H1 (cell line): ENCODE measurements around the gene FGF4. TPM values are rescaled to one million over a fixed set of nuclear protein-coding genes. Genes with fewer than 3 reads are reported as not detected.

Experiments used
- CTCF ChIA-PET: fragments of 300-600 bp; sonication (Branson Sonifier 250); formaldehyde crosslinking; loops from one replicate; lab custom pipeline; 2021; ENCODE audit not compliant: partially characterized antibody; lab: Charles Lee
- POLR2A ChIA-PET: fragments of 300-600 bp; sonication (Branson Sonifier 250); formaldehyde crosslinking; loops from one replicate; lab custom pipeline; 2021; ENCODE audit warnings: inconsistent platforms; ENCODE audit not compliant: partially characterized antibody; lab: Charles Lee
- DNase-seq, 2 experiments: peaks; one replicate each; pipeline versions ENCODE4 v3.0.0 to v3.0.0-alpha.2; 2010 to 2022; ENCODE audit warnings: low spot score in 2 of 2, low read depth in 1 of 2, mixed read lengths in 1 of 2
- FAIRE-seq: peaks from 2 replicates; lab custom pipeline; 2011; peaks lifted over from hg19 to GRCh38; lab: Jason Lieb, UNC
- H2AFZ ChIP-seq: 2 replicates; pipeline ENCODE4 v1.8.1; 2012; ENCODE audit warnings: low read length, inconsistent platforms
- H2AK5ac ChIP-seq: 2 replicates; pipeline ENCODE4 v1.6.1; 2013; ENCODE audit warnings: low read depth, low read length
- H2BK120ac ChIP-seq: replicated peaks from 2 replicates; pipeline ENCODE3; 2013; ENCODE audit warnings: low read depth, low read length, inconsistent platforms
- H2BK12ac ChIP-seq: 2 replicates; pipeline ENCODE4 v1.6.1; 2013; ENCODE audit warnings: low read depth, low read length
- H2BK15ac ChIP-seq: 2 replicates; pipeline ENCODE4 v1.6.1; 2013; ENCODE audit warnings: low read length
- H2BK20ac ChIP-seq: 2 replicates; pipeline ENCODE4 v1.6.1; 2013; ENCODE audit warnings: low read length
- H2BK5ac ChIP-seq: 2 replicates; pipeline ENCODE4 v1.6.1; 2013; ENCODE audit warnings: low read depth, low read length
- H3K14ac ChIP-seq: 2 replicates; pipeline ENCODE4 v1.6.1; 2013; ENCODE audit warnings: inconsistent platforms; ENCODE audit not compliant: insufficient read length
- H3K18ac ChIP-seq: 2 replicates; pipeline ENCODE4 v1.6.1; 2013; ENCODE audit warnings: low read length; ENCODE audit errors: extremely low read depth
- H3K23ac ChIP-seq: 2 replicates; pipeline ENCODE4 v1.6.1; 2013; ENCODE audit warnings: inconsistent platforms; ENCODE audit not compliant: insufficient read length
- H3K23me2 ChIP-seq: 2 replicates; pipeline ENCODE4 v1.6.1; 2013; ENCODE audit warnings: low read depth, low read length
- H3K27ac ChIP-seq: 2 replicates; pipeline ENCODE4 v1.6.1; 2011; ENCODE audit warnings: low read depth, low read length, inconsistent platforms
- H3K27me3 ChIP-seq, 4 experiments: replicated peaks in 1 of 4; 1 replicate in 1 of 4; 2 replicates in 3 of 4; pipeline versions ENCODE4 v1.6.1 to v1.8.1; 2011 to 2013; ENCODE audit warnings: low read length in 3 of 4, mild to moderate bottlenecking in 3 of 4, inconsistent platforms in 2 of 4, mixed read lengths in 2 of 4, moderate library complexity in 1 of 4; ENCODE audit not compliant: control insufficient read depth in 3 of 4, insufficient read depth in 3 of 4; ENCODE audit errors: extremely low read depth in 1 of 4
- H3K36me3 ChIP-seq, 4 experiments: 2 replicates each; pipeline versions ENCODE4 v1.6.1 to v1.8.1; 2011 to 2013; ENCODE audit warnings: mild to moderate bottlenecking in 4 of 4, low read length in 3 of 4, moderate library complexity in 2 of 4, control low read depth in 1 of 4, inconsistent platforms in 1 of 4; ENCODE audit not compliant: insufficient read depth in 4 of 4, control insufficient read depth in 2 of 4
- H3K4ac ChIP-seq: replicated peaks from 2 replicates; pipeline ENCODE3; 2013; ENCODE audit warnings: low read length, low read depth, mixed read lengths, inconsistent platforms; ENCODE audit not compliant: insufficient read length
- H3K4me1 ChIP-seq, 4 experiments: replicated peaks in 1 of 4; 1 replicate in 1 of 4; 2 replicates in 3 of 4; pipeline versions ENCODE4 v1.6.1 to v1.8.1; 2011 to 2013; ENCODE audit warnings: low read length in 3 of 4, inconsistent platforms in 2 of 4, mixed read lengths in 1 of 4; ENCODE audit not compliant: insufficient read depth in 4 of 4, control insufficient read depth in 3 of 4
- H3K4me2 ChIP-seq, 2 experiments: 2 replicates each; pipeline versions ENCODE4 v1.6.1 to v1.8.1; 2011 to 2013; ENCODE audit warnings: low read depth in 2 of 2, low read length in 2 of 2, control low read depth in 1 of 2, inconsistent platforms in 1 of 2, mild to moderate bottlenecking in 1 of 2; ENCODE audit not compliant: insufficient read depth in 1 of 2
- H3K4me3 ChIP-seq, 4 experiments: fragments of 200-600, 300-600 bp in 1 of 4; sonication (generic), shearing (Covaris generic), sonication (Bioruptor Twin) in 1 of 4; 2 replicates each; pipeline versions ENCODE4 v1.5.1 to v1.8.1; 2011 to 2016; ENCODE audit warnings: low read length in 4 of 4, low read depth in 3 of 4, control low read depth in 2 of 4, inconsistent platforms in 2 of 4, mild to moderate bottlenecking in 2 of 4, mixed read lengths in 1 of 4, moderate library complexity in 1 of 4; ENCODE audit not compliant: insufficient read depth in 2 of 4; ENCODE audit errors: extremely low read depth in 1 of 4
- H3K56ac ChIP-seq: replicated peaks from 2 replicates; pipeline ENCODE3; 2013; ENCODE audit warnings: low read depth, mild to moderate bottlenecking, mixed read lengths, low read length, inconsistent platforms; ENCODE audit not compliant: insufficient read length
- H3K79me1 ChIP-seq: 2 replicates; pipeline ENCODE4 v1.6.1; 2013; ENCODE audit warnings: low read depth, low read length, control low read depth
- H3K79me2 ChIP-seq, 2 experiments: 2 replicates each; pipeline versions ENCODE4 v1.6.1 to v1.8.1; 2012 to 2013; ENCODE audit warnings: low read length in 2 of 2, mild to moderate bottlenecking in 2 of 2, inconsistent platforms in 1 of 2; ENCODE audit not compliant: insufficient read depth in 2 of 2, control insufficient read depth in 1 of 2
- H3K9ac ChIP-seq, 4 experiments: replicated peaks in 1 of 4; 1 replicate in 1 of 4; 2 replicates in 3 of 4; pipeline versions ENCODE4 v1.6.1 to v1.8.1; 2011 to 2013; ENCODE audit warnings: low read depth in 3 of 4, low read length in 3 of 4, control low read depth in 2 of 4, mild to moderate bottlenecking in 2 of 4, moderate library complexity in 2 of 4, inconsistent platforms in 1 of 4; ENCODE audit errors: extremely low read depth in 1 of 4
- H3K9me3 ChIP-seq, 2 experiments: 2 replicates each; pipeline versions ENCODE4 v1.6.1 to v1.8.1; 2012 to 2013; ENCODE audit warnings: mild to moderate bottlenecking in 2 of 2, moderate library complexity in 2 of 2, control low read depth in 1 of 2, inconsistent platforms in 1 of 2, low read depth in 1 of 2, low read length in 1 of 2, mixed read lengths in 1 of 2; ENCODE audit not compliant: insufficient read depth in 2 of 2
- H4K20me1 ChIP-seq, 2 experiments: replicated peaks in 1 of 2; 2 replicates each; pipeline versions ENCODE3 to v1.8.1; 2011 to 2013; ENCODE audit warnings: inconsistent platforms in 2 of 2, low read length in 2 of 2, mild to moderate bottlenecking in 1 of 2; ENCODE audit not compliant: insufficient read depth in 2 of 2, control insufficient read depth in 1 of 2
- H4K5ac ChIP-seq: 2 replicates; pipeline ENCODE4 v1.6.1; 2013; ENCODE audit warnings: low read length, low read depth, mixed read lengths, inconsistent platforms; ENCODE audit not compliant: insufficient read length
- H4K8ac ChIP-seq: 2 replicates; pipeline ENCODE4 v1.8.0; 2013; ENCODE audit warnings: mild to moderate bottlenecking, moderate library complexity, low read length, inconsistent platforms; ENCODE audit not compliant: insufficient read depth; ENCODE audit errors: extremely low read depth
- H4K91ac ChIP-seq: replicated peaks from 2 replicates; pipeline ENCODE3; 2013; ENCODE audit warnings: low read length, mixed read lengths, inconsistent platforms; ENCODE audit not compliant: insufficient read length
- ATF2 ChIP-seq: IDR thresholded peaks from 2 replicates; pipeline ENCODE4 v1.6.1; 2012; ENCODE audit warnings: low read length, inconsistent platforms
- ATF3 ChIP-seq: IDR thresholded peaks from 2 replicates; pipeline ENCODE4 v1.6.1; 2011; ENCODE audit warnings: low read depth, mild to moderate bottlenecking, low read length; ENCODE audit not compliant: insufficient read depth
- BACH1 ChIP-seq: IDR thresholded peaks from 2 replicates; pipeline ENCODE4 v1.6.1; 2012; ENCODE audit warnings: low read length, improper control_type of control experiment
- CBX8 ChIP-seq: fragments of 300-800, 300-1000 bp; sonication (generic); IDR thresholded peaks from 2 replicates; pipeline ENCODE4 v1.7.1; 2016; ENCODE audit warnings: low read depth, low read length, borderline replicate concordance
- CTBP2 ChIP-seq: IDR thresholded peaks from 2 replicates; pipeline ENCODE4 v1.7.0; 2011; ENCODE audit warnings: borderline replicate concordance, mild to moderate bottlenecking, moderate library complexity, mixed read lengths, low read length; ENCODE audit not compliant: insufficient read depth, insufficient read length
- EZH2 ChIP-seq: fragments of 200-600 bp; sonication (generic); IDR thresholded peaks from 2 replicates; pipeline ENCODE4 v1.7.1; 2012; ENCODE audit warnings: low read depth, mild to moderate bottlenecking, moderate library complexity, low read length, inconsistent platforms; ENCODE audit not compliant: severe bottlenecking
- GABPA ChIP-seq: IDR thresholded peaks from 2 replicates; pipeline ENCODE4 v1.6.1; 2011; ENCODE audit warnings: mild to moderate bottlenecking, low read length, moderate library complexity, borderline replicate concordance; ENCODE audit not compliant: insufficient read depth
- JUN ChIP-seq: IDR thresholded peaks from 2 replicates; pipeline ENCODE4 v1.6.1; 2011; ENCODE audit warnings: low read depth, mild to moderate bottlenecking, improper control_type of control experiment, low read length
- TBP ChIP-seq: IDR thresholded peaks from 2 replicates; pipeline ENCODE4 v1.6.1; 2011; ENCODE audit warnings: low read depth, low read length, improper control_type of control experiment
- WGBS, 2 experiments: shearing (Covaris generic) in 1 of 2; methylation state at CpG; one replicate each; pipeline versions ENCODE4 v1.1.6 to v1.1.7; 2013 to 2015; ENCODE audit warnings: low lambda C conversion rate in 2 of 2, mixed read lengths in 2 of 2, inconsistent platforms in 1 of 2, low coverage in 1 of 2, missing lambda C conversion rate in 1 of 2; ENCODE audit not compliant: insufficient replicate concordance in 2 of 2, insufficient coverage in 1 of 2, insufficient read length in 1 of 2; ENCODE audit errors: extremely low coverage in 1 of 2, missing lambda C conversion rate in 1 of 2; 5-methylcytosine and 5-hydroxymethylcytosine counted together
- polyA plus RNA-seq, 7 experiments: library from polyadenylated mRNA; depleted of rRNA in 3 of 7; stranded (reverse) in 5 of 7; unstranded in 2 of 7; fragments of >200 nt in 5 of 7; fragments of 200-250 nt in 2 of 7; gene quantifications; 1 replicate in 5 of 7; 2 replicates in 1 of 7; 4 replicates in 1 of 7; pipeline versions ENCODE4 v1.2.1 to v1.2.3, GENCODE V29; 2011 to 2013; ENCODE audit warnings: missing spikeins in 2 of 7, mixed read lengths in 2 of 7
- total RNA-seq: library from RNA; stranded (reverse); fragmentation: NEBNext Ultra II Directional; extraction: Animal tissue kit (Norgen Biotek cat#: 25700); gene quantifications from 2 replicates; pipeline ENCODE4 v1.2.1, GENCODE V29; 2021

The FGF4 gene
- total and polyA plus RNA-seq, 2 of the 8 experiments (the other 6 are each of a cell fraction or from before 2014, with no cell fraction given): 0.57 to 2.0 TPM

GRCh38 chr11:69822676-69823494, 47.7 kb upstream of the FGF4 start:
- 85% methylated on average over 15 of the region's 15 CpGs; no CpG with 5 or more reads in 1 of the 2 experiments for WGBS, 2 experiments

More at GRCh38 chr11:69822676-69823494, 47.7 kb upstream of the FGF4 start:
- no peak overlapping the region for H3K4me2 ChIP-seq
- no peak overlapping the region for H2BK20ac ChIP-seq
- no peaks in the 10 kb centered on the region; a peak in 1 of 8 replicates for H3K36me3 ChIP-seq
- ChIA-PET POLR2A (interaction anchor here (1.3 kb wide), 1 partner anchor 118 kb away, joined by 3 read pairs; no protein-coding TSS in a partner anchor), CTCF (interaction anchor here (1.4 to 2.1 kb wide), 4 partner anchors 11 to 106 kb away, joined by 3 to 13 read pairs (median 5); no protein-coding TSS in a partner anchor)
- H3K9me3 ChIP-seq: no peaks in the 10 kb centered on the region
- no peak overlapping the region for H2AFZ ChIP-seq
- H2BK15ac ChIP-seq: no peak overlapping the region
- no peak overlapping the region for H2BK12ac ChIP-seq
- peaks cover 0 to 4% (median under 1%) of the 10 kb centered on the region in 4 experiments; a peak in 4 of 7 replicates for H3K4me1 ChIP-seq
- no peak overlapping the region for H4K5ac ChIP-seq
- TF ChIP-seq BACH1 (no peak), TBP (no peak), JUN (no peak), ATF2 (no peak), GABPA (no peak), CTBP2 (no peak), EZH2 (no peak), CBX8 (no peak), ATF3 (no peak)
- TF ChIP-seq, all 59 proteins: peak for 0
- Histone ChIP-seq H3K27ac (no peak overlapping the region), H2BK120ac (no peak overlapping the region), H3K14ac (no peak overlapping the region), H3K79me2 (no peaks in the 10 kb centered on the region), H3K23ac (no peak overlapping the region), H4K91ac (no peak overlapping the region), H4K20me1 (no peaks in the 10 kb centered on the region), H4K8ac (no peak overlapping the region), H3K18ac (no peak overlapping the region), H3K27me3 (peaks cover 31 to 53% (median 44%) of the 10 kb centered on the region in 4 experiments), H3K9ac (no peak overlapping the region), H2BK5ac (no peak overlapping the region), H3K56ac (no peak overlapping the region), H3K79me1 (no peaks in the 10 kb centered on the region), H3K4me3 (no peak overlapping the region), H3K4ac (no peak overlapping the region), H3K23me2 (peaks cover 5% of the 10 kb centered on the region; the same call in 1 of the 2 replicates), H2AK5ac (0 out of 2 replicates have a peak overlapping the region, but pooled peaks have one; percentile 24)
- DNase-seq (no peak), FAIRE-seq (no peak)
